ENCODE results near the gene PHACTR1. TPM values are rescaled to one million over a fixed set of nuclear protein-coding genes. Genes with fewer than 3 reads are reported as not detected.
A peak's percentile ranks its signal among the peaks of the same experiment; 100 is the strongest.

The PHACTR1 gene
- total RNA-seq, 1 donor from 2014 or later, result 0.49 TPM

GRCh38 chr6:13009031-13009430 is 292.5 kb downstream of the PHACTR1 start:
- Histone ChIP-seq H3K9me3 (no peaks in the 10 kb centered on the region), H3K4me1 (peaks cover 11% of the 10 kb centered on the region), H3K27ac (no peak overlapping the region), H3K27me3 (no peaks in the 10 kb centered on the region), H3K36me3 (no peaks in the 10 kb centered on the region), H3K4me3 (no peak overlapping the region)
- TF ChIP-seq POLR2A (IDR thresholded peaks at IDR 0.05), result no peak
- no peak for TF ChIP-seq POLR2AphosphoS5 (IDR thresholded peaks at IDR 0.05; ENCODE audit: insufficient read depth in 1 of 2, low read depth in 1 of 2)
- no peak for TF ChIP-seq CTCF (IDR thresholded peaks at IDR 0.05)
- intact Hi-C loops (cut with DNase I), result no loop called here
- DNase-seq (ENCODE audit: extremely low spot score in 2 of 2), result no peak

- DNase-seq (ENCODE audit: extremely low spot score in 2 of 2), result no peak
- H3K36me3 ChIP-seq, result no peaks in the 10 kb centered on the region
- H3K27ac ChIP-seq, result no peak overlapping the region
- TF ChIP-seq CTCF (IDR thresholded peaks at IDR 0.05) (no peak), POLR2A (IDR thresholded peaks at IDR 0.05) (no peak), POLR2AphosphoS5 (IDR thresholded peaks at IDR 0.05; ENCODE audit: insufficient read depth in 1 of 2, low read depth in 1 of 2) (no peak)
- H3K9me3 ChIP-seq, result no peaks in the 10 kb centered on the region
- H3K4me3 ChIP-seq, result no peak overlapping the region
- H3K4me1 ChIP-seq, result peaks cover 16% of the 10 kb centered on the region
- no peaks in the 10 kb centered on the region for H3K27me3 ChIP-seq
- intact Hi-C loops (cut with DNase I), result no loop called here
Measured at GRCh38 chr6:13009461-13009860, 292.9 kb downstream of the PHACTR1 start.

DNA sequence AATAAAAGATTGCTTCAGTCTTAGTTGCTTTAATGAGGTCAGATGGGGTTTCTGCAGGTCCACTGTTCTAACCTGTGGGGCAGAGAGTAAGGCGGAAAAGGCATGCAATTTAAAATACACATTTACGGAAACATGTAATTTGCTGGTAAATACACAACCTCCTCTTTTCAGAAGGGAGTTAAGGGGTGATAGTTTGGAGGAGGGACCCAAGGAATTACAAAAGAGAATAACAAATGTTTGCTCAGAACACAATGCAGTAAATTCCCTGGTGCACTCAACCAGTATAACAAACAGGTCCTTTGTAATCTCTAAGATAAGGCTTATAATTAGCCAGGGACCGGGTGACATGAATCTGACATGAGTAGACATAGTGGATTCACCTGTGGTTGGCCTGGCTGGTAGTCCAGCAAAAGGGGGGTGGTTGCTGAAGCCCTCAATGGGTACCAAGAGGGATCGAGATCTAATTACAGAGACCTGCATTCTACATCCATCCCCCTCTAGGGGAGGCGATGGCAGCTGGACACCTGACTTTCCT is 295.1 kb downstream of the PHACTR1 start:
- Histone ChIP-seq H3K27ac (no peak overlapping the region), H3K4me1 (peaks cover 23% of the 10 kb centered on the region), H3K36me3 (no peaks in the 10 kb centered on the region), H3K27me3 (no peaks in the 10 kb centered on the region), H3K9me3 (no peaks in the 10 kb centered on the region), H3K4me3 (no peak overlapping the region)
- DNase-seq (ENCODE audit: extremely low spot score in 2 of 2), result no peak
- TF ChIP-seq CTCF (IDR thresholded peaks at IDR 0.05) (no peak), POLR2AphosphoS5 (IDR thresholded peaks at IDR 0.05; ENCODE audit: insufficient read depth in 1 of 2, low read depth in 1 of 2) (no peak)
- intact Hi-C loops (cut with DNase I), result no loop called here

- intact Hi-C loops (cut with DNase I), result no loop called here
- TF ChIP-seq POLR2AphosphoS5 (IDR thresholded peaks at IDR 0.05; ENCODE audit: insufficient read depth in 1 of 2, low read depth in 1 of 2) (peak in 1 of 2 donors; percentile 33), POLR2A (IDR thresholded peaks at IDR 0.05) (no peak), CTCF (IDR thresholded peaks at IDR 0.05) (no peak)
- Histone ChIP-seq H3K4me3 (no peak overlapping the region), H3K27ac (no peak overlapping the region), H3K36me3 (no peaks in the 10 kb centered on the region), H3K4me1 (peaks cover 23% of the 10 kb centered on the region), H3K27me3 (no peaks in the 10 kb centered on the region), H3K9me3 (no peaks in the 10 kb centered on the region)
- DNase-seq (ENCODE audit: extremely low spot score in 2 of 2), result no peak
Measured at GRCh38 chr6:13012296-13012695, 295.7 kb downstream of the PHACTR1 start.

DNA sequence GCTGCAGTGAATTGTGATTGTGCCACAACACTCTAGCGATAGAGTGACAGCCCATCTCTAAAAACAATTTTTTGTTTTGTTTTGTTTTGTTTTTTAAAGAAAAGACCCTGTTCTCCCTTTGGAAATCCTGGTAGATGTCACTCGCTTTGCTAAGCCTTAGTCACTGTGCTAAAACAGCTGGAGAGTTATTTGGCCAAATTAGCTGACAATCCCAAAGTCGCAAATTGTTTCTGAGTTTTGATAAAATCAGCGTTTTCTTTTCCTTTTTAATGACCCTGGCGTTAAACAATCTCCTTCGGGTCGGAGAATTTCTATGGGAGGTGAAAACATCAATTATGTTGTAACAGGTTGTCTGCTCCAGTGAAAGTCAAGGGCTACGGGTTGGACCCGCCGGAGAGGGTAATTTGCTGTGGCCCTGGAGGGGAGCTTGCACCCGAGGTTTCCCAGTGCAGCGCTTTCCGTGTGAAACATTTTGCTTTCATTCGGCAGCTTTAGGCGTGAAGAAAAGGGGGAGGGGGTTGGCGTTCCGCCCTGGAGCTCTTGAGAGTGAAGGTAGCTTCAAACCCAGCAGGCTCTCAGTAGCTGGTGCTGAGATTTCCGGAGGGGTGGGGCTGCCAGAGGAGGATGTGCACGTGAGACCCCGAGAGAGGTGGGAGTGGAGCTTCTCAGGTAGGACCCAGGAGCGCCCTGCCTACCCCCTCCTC is 296.6 kb downstream of the PHACTR1 start:
- Histone ChIP-seq H3K27ac (no peak overlapping the region), H3K36me3 (no peaks in the 10 kb centered on the region), H3K4me1 (peaks cover 23% of the 10 kb centered on the region), H3K4me3 (peak overlapping the region; percentile 46 to 51), H3K9me3 (no peaks in the 10 kb centered on the region), H3K27me3 (no peaks in the 10 kb centered on the region)
- no peak for DNase-seq (ENCODE audit: extremely low spot score in 2 of 2)
- intact Hi-C loops (cut with DNase I), result no loop called here
- TF ChIP-seq CTCF (IDR thresholded peaks at IDR 0.05) (no peak), POLR2A (IDR thresholded peaks at IDR 0.05) (no peak), POLR2AphosphoS5 (IDR thresholded peaks at IDR 0.05; ENCODE audit: insufficient read depth in 1 of 2, low read depth in 1 of 2) (no peak)
